RWPE2 (cell line): ENCODE results near the gene MRPL14.

Source experiments
- ATAC-seq: fragments of 200-7000 bp; cut with Tn5 transposase; 3 replicates; pipeline ENCODE4 v1.9.1; 2021; ENCODE audit warnings: low read depth
- DNase-seq: peaks from one replicate; pipeline ENCODE4 v3.0.0-alpha.2; 2020; ENCODE audit warnings: low spot score
- H3K27ac ChIP-seq: fragments of 450-650 bp; 2 replicates; pipeline ENCODE4 v1.5.1; 2017; ENCODE audit warnings: mild to moderate bottlenecking; ENCODE audit not compliant: poor library complexity, severe bottlenecking
- H3K27me3 ChIP-seq: fragments of 250-450 bp; sonication (Bioruptor Pico); 2 replicates; pipeline ENCODE4 v1.5.1; 2021; ENCODE audit warnings: mild to moderate bottlenecking, moderate library complexity; ENCODE audit not compliant: insufficient read depth, poor library complexity, severe bottlenecking
- H3K36me3 ChIP-seq: fragments of 250-450 bp; sonication (Bioruptor Pico); 2 replicates; pipeline ENCODE4 v1.5.1; 2020; ENCODE audit warnings: low read depth, mild to moderate bottlenecking, moderate library complexity
- H3K4me1 ChIP-seq: fragments of 250-450 bp; sonication (Bioruptor Pico); 2 replicates; pipeline ENCODE4 v1.5.1; 2021; ENCODE audit warnings: mild to moderate bottlenecking, moderate library complexity; ENCODE audit not compliant: insufficient read depth, poor library complexity, severe bottlenecking
- H3K4me3 ChIP-seq: fragments of 250-450 bp; sonication (Bioruptor Pico); 2 replicates; pipeline ENCODE4 v1.5.1; 2021; ENCODE audit warnings: mild to moderate bottlenecking, moderate library complexity; ENCODE audit not compliant: severe bottlenecking
- H3K9me3 ChIP-seq: fragments of 250-450 bp; sonication (Bioruptor Pico); 2 replicates; pipeline ENCODE4 v1.5.1; 2021; ENCODE audit warnings: mild to moderate bottlenecking, moderate library complexity; ENCODE audit not compliant: severe bottlenecking
- TF ChIP-seq, protein P1 (sequence below): fragments of 450-650 bp; IDR thresholded peaks from one replicate; pipeline ENCODE4 v1.5.1; 2017; ENCODE audit warnings: mild to moderate bottlenecking, moderate library complexity; ENCODE audit not compliant: poor library complexity, severe bottlenecking

MRPL14 gene

DNA sequence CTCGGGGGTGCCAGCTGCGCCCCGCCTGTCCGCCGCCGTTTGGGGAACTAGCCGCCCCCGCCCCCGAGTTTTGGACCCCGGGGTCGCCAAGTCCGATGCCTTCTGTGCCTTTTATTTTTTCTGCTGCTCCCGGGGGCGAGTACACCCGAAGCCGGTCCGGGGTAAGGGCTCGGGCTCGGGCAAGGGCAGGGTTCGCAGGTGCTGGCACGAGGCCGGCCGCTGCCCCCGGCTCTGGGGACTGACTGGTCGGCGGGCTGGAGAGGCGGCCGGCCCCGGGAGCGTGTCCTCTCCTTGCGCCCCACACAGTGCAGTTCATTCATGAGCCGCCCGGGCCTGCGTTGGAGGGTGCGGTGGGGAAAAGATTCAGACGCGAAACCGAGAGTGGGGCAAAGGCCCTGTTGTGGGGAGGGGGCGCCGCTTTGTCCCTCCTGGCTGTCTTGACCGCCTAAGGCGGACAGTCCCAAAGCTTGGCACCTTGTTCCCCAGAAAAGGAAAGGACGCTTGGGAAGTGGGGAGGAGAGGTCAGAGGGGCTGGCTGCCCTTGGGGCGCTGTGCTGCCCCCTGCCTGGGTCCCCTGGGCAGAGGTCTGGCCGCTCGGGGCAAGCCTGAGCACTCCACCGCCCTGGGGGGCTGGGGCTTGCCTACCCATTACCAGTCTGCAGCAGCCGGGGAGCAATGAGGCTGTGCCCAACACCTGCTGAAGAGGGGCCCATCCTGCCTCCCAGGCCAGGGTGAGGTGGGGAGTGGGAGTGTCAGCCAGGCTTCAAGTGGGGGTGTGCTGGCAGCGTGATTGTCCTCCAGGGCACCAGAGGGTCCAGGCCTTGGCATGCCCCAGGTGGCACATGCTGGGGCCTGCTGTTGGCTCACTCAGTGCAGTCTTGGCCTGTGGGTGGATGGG lies 1.0 kb upstream of the MRPL14 start:
- Histone ChIP-seq H3K27ac (peak overlapping the region; percentile 61), H3K27me3 (no peaks in the 10 kb centered on the region), H3K4me3 (peak overlapping the region; percentile 84), H3K9me3 (no peaks in the 10 kb centered on the region), H3K36me3 (peaks cover 10% of the 10 kb centered on the region; the same call in 1 of the 2 replicates), H3K4me1 (peaks cover 27% of the 10 kb centered on the region)
- TF ChIP-seq, protein P1, sequence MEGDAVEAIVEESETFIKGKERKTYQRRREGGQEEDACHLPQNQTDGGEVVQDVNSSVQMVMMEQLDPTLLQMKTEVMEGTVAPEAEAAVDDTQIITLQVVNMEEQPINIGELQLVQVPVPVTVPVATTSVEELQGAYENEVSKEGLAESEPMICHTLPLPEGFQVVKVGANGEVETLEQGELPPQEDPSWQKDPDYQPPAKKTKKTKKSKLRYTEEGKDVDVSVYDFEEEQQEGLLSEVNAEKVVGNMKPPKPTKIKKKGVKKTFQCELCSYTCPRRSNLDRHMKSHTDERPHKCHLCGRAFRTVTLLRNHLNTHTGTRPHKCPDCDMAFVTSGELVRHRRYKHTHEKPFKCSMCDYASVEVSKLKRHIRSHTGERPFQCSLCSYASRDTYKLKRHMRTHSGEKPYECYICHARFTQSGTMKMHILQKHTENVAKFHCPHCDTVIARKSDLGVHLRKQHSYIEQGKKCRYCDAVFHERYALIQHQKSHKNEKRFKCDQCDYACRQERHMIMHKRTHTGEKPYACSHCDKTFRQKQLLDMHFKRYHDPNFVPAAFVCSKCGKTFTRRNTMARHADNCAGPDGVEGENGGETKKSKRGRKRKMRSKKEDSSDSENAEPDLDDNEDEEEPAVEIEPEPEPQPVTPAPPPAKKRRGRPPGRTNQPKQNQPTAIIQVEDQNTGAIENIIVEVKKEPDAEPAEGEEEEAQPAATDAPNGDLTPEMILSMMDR, result peak; percentile 20
- DNase-seq (no peak), ATAC-seq (peak; percentile 54)

DNA sequence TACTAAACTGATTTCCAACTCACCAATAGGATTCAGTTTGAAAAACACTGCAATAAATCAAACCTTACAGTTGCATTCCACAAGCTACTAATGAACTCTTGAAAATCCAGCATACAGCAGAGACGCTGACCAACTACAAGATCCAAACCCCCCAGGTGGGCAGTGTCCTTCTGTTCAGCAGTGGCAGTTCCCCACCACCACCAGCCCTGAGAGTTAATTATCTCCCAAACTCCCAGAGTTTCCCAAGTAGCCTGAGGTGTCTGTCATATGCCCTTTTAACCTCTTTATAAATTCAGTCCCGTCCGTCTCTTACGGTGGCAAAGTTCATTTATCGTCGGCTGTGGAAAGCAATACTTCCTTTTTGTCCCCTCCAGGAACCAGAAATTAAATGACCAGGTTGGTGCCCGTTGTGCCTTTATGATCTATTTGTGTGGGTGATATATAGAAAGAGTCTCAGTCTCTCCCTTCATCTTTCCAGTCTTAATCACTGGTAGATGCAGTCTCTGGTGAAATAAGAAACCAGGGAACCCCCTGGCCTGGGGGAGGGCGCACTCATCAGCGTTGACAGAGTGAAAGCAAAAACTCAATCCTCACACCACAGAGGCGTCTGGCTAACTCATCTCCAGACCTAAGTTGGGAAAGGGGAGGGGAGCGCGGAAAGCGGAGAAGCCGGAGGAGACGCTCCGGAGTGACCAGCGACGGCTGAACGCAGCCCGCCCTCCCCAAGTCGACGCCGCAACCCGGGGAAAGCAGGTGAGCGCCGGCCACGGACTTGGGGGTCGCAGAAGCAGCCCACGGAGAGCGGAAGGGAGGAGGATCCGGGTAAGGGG lies 717 bp downstream of the MRPL14 start:
- peak overlapping the region; percentile 61 for H3K27ac ChIP-seq
- H3K27me3 ChIP-seq, result no peaks in the 10 kb centered on the region
- ATAC-seq (peak; percentile 58), DNase-seq (no peak)
- H3K4me3 ChIP-seq, result peak overlapping the region; percentile 84
- TF ChIP-seq, protein P1, result no peak
- peaks cover 32% of the 10 kb centered on the region for H3K4me1 ChIP-seq
- H3K9me3 ChIP-seq, result no peaks in the 10 kb centered on the region
- peaks cover 6% of the 10 kb centered on the region; the same call in 1 of the 2 replicates for H3K36me3 ChIP-seq

DNA sequence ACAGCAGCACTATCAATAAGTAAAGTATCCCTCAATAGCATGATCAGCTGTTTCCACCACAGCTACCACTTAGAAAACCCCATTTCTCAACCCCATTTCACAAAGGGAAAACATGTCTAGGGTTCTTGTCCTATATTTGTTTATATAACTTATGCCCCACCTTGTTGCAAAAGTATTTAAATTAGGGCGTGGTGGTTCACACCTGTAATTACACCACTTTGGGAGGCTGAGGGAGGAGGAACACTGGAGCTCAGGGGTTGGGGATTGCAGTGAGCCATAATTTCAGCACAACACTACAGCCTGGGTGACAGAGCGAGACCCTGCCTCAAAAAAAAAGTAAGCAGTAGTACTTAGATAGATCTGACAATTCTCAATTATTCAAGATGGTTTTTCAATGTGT lies 3.7 kb downstream of the MRPL14 start:
- no peak overlapping the region for H3K4me3 ChIP-seq
- H3K36me3 ChIP-seq, result peaks cover 8% of the 10 kb centered on the region
- H3K27ac ChIP-seq, result peak overlapping the region; percentile 95
- no peaks in the 10 kb centered on the region for H3K27me3 ChIP-seq
- no peak for DNase-seq
- TF ChIP-seq, protein P1, result no peak
- peaks cover 53% of the 10 kb centered on the region for H3K4me1 ChIP-seq
- ATAC-seq, result no peak
- no peaks in the 10 kb centered on the region for H3K9me3 ChIP-seq

DNA sequence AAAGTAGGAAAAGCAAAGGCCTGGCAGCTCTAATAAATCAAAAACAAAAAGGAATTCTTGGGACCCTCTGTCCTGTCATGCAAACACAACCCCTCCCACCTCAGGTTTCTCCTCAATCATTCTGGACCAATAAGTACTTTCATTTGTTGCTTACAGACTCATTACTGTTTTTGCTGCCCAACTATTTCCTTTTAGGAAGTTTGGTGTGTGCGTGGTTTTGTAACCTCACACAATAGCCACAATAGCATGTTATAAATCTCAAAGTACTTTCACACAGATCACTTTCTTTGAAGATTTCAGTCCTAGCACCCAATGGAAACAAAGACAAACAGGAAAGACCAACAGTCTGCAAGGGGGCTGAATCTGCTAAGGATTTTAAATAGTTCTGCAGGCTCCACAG lies 4.5 kb downstream of the MRPL14 start:
- DNase-seq (no peak), ATAC-seq (no peak)
- Histone ChIP-seq H3K27ac (peak overlapping the region; percentile 95), H3K4me1 (peaks cover 60% of the 10 kb centered on the region), H3K4me3 (no peak overlapping the region), H3K9me3 (no peaks in the 10 kb centered on the region), H3K27me3 (no peaks in the 10 kb centered on the region), H3K36me3 (peaks cover 13% of the 10 kb centered on the region)
- TF ChIP-seq, protein P1, result no peak
